ENCODE data around the gene ENAH. TPM values are rescaled to one million over a fixed set of nuclear protein-coding genes. Genes with fewer than 3 reads are reported as not detected.

Gene ENAH
- total RNA-seq, 1 donor from 2014 or later = 749 TPM

DNA sequence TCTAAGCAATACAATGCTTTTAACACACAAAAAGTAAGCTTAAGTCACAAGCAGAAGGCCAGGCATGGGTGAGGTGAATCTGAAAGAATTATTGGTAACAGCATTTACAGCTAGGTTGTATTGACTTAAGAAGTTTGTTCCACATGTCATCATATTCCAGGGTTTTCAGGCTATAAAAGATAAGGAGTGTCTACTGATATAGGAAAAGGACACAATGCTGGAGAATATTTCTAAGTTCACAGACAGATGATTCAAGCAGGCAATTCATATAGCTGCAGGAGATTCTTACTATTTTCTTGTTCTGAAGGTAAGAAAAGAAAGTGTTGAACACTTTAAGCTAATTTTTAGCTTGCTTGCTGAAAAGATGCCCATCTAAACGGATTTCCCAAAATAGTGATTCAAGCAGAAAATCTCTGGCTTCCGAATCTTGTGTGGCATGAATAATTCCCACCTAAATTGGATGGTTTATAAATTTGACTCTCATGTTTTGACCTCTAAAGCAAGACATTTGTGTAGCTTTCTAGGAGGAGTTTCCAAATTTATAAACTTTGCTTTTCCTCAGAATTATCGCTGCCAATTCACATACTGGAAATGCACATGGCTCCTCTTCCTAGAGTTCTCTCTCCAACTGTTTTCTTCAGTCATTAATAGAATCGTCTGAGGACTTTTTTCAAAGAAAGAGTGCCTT is 129.5 kb downstream of the ENAH start:
- DNase-seq (ENCODE audit: low read depth) = no peak
- Histone ChIP-seq H3K9ac (ENCODE audit: low read length) (no peak overlapping the region), H3K9me3 (ENCODE audit: insufficient read depth, low read depth, low read length) (no peaks in the 10 kb centered on the region), H3K79me2 (ENCODE audit: insufficient read depth, low read length) (peaks cover 66% of the 10 kb centered on the region), H4K20me1 (ENCODE audit: insufficient read depth, low read length) (peaks cover 64% of the 10 kb centered on the region), H3K36me3 (ENCODE audit: insufficient read depth, low read length) (peaks cover 16% of the 10 kb centered on the region), H3K27ac (ENCODE audit: low read depth, low read length) (no peak overlapping the region), H2AFZ (ENCODE audit: low read depth, low read length) (no peak overlapping the region), H3K27me3 (ENCODE audit: insufficient read depth, low read length) (no peaks in the 10 kb centered on the region), H3K4me3 (ENCODE audit: insufficient read depth, low read depth, low read length) (no peak overlapping the region), H3K4me2 (ENCODE audit: low read length) (no peak overlapping the region), H3K4me1 (ENCODE audit: insufficient read depth, low read length) (no peaks in the 10 kb centered on the region)
- Mint-ChIP-seq H3K27me3 (ENCODE audit: low read depth, unreplicated experiment) (no peaks in the 10 kb centered on the region), H3K4me1 (ENCODE audit: low read depth, unreplicated experiment) (peaks cover 43% of the 10 kb centered on the region), H3K36me3 (ENCODE audit: low read depth, unreplicated experiment) (peaks cover 13% of the 10 kb centered on the region), H3K9me3 (ENCODE audit: unreplicated experiment) (no peaks in the 10 kb centered on the region), H3K4me3 (ENCODE audit: unreplicated experiment) (no peak overlapping the region), H3K27ac (ENCODE audit: unreplicated experiment) (peak overlapping the region; percentile 75)
- peak; percentile 55 for FAIRE-seq
- TF ChIP-seq, protein P1, sequence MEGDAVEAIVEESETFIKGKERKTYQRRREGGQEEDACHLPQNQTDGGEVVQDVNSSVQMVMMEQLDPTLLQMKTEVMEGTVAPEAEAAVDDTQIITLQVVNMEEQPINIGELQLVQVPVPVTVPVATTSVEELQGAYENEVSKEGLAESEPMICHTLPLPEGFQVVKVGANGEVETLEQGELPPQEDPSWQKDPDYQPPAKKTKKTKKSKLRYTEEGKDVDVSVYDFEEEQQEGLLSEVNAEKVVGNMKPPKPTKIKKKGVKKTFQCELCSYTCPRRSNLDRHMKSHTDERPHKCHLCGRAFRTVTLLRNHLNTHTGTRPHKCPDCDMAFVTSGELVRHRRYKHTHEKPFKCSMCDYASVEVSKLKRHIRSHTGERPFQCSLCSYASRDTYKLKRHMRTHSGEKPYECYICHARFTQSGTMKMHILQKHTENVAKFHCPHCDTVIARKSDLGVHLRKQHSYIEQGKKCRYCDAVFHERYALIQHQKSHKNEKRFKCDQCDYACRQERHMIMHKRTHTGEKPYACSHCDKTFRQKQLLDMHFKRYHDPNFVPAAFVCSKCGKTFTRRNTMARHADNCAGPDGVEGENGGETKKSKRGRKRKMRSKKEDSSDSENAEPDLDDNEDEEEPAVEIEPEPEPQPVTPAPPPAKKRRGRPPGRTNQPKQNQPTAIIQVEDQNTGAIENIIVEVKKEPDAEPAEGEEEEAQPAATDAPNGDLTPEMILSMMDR (IDR thresholded peaks at IDR 0.05; ENCODE audit: insufficient read depth, low read depth, low read length) = no peak

DNA sequence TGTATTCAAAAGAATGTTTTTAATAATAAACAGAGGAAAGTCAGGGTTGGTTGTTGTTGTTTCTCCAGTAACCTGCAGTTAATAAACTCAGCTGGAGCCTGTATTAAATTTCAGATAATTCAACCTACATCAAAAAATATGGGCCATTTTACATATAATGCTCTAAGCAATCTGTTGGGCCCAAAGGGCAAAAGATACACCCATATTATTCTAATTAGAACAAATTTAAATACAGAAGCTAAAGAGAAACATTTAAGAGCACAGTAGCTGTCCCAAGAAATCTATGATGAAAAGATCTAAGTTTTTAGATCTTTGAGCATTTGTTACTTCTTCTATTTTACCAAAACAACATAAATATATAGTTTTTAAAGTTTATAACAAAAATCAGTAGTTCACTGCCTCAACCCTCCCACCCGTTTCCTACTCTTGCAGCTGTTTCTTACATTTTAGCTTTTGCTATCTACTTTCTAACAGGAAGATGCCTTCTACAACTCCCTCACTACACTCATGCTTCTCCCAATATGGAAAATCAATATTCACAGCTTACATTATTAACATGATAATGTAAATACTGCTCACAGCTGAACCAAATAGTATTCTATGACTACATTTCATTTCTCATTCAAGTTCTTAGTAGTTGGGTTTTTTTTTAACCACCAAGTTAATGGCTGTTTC is 130.2 kb downstream of the ENAH start:
- no peaks in the 10 kb centered on the region for H3K27me3 Mint-ChIP-seq (ENCODE audit: low read depth, unreplicated experiment)
- H3K27ac Mint-ChIP-seq (ENCODE audit: unreplicated experiment) = peak overlapping the region; percentile 75
- H3K36me3 ChIP-seq (ENCODE audit: insufficient read depth, low read length) = peaks cover 13% of the 10 kb centered on the region
- no peaks in the 10 kb centered on the region for H3K9me3 Mint-ChIP-seq (ENCODE audit: unreplicated experiment)
- no peaks in the 10 kb centered on the region for H3K4me1 ChIP-seq (ENCODE audit: insufficient read depth, low read length)
- no peak overlapping the region for H3K27ac ChIP-seq (ENCODE audit: low read depth, low read length)
- H4K20me1 ChIP-seq (ENCODE audit: insufficient read depth, low read length) = peaks cover 60% of the 10 kb centered on the region
- H3K9me3 ChIP-seq (ENCODE audit: insufficient read depth, low read depth, low read length) = no peaks in the 10 kb centered on the region
- peaks cover 45% of the 10 kb centered on the region for H3K4me1 Mint-ChIP-seq (ENCODE audit: low read depth, unreplicated experiment)
- no peak overlapping the region for H3K9ac ChIP-seq (ENCODE audit: low read length)
- peaks cover 63% of the 10 kb centered on the region for H3K79me2 ChIP-seq (ENCODE audit: insufficient read depth, low read length)
- no peak overlapping the region for H3K4me2 ChIP-seq (ENCODE audit: low read length)
- TF ChIP-seq, protein P1 (IDR thresholded peaks at IDR 0.05; ENCODE audit: insufficient read depth, low read depth, low read length) = no peak
- no peak for TF ChIP-seq EZH2 (IDR thresholded peaks at IDR 0.05; ENCODE audit: insufficient read depth, low read length)
- no peaks in the 10 kb centered on the region for H3K27me3 ChIP-seq (ENCODE audit: insufficient read depth, low read length)
- H3K4me3 ChIP-seq (ENCODE audit: insufficient read depth, low read depth, low read length) = no peak overlapping the region
- H3K4me3 Mint-ChIP-seq (ENCODE audit: unreplicated experiment) = no peak overlapping the region
- H2AFZ ChIP-seq (ENCODE audit: low read depth, low read length) = no peak overlapping the region
- DNase-seq (ENCODE audit: low read depth) = no peak
- H3K36me3 Mint-ChIP-seq (ENCODE audit: low read depth, unreplicated experiment) = peaks cover 13% of the 10 kb centered on the region
- FAIRE-seq = no peak
